Measurements from ENCODE around the gene CLEC4G.
A peak's percentile ranks its signal among the peaks of the same experiment; 100 is the strongest.

Gene CLEC4G

DNA sequence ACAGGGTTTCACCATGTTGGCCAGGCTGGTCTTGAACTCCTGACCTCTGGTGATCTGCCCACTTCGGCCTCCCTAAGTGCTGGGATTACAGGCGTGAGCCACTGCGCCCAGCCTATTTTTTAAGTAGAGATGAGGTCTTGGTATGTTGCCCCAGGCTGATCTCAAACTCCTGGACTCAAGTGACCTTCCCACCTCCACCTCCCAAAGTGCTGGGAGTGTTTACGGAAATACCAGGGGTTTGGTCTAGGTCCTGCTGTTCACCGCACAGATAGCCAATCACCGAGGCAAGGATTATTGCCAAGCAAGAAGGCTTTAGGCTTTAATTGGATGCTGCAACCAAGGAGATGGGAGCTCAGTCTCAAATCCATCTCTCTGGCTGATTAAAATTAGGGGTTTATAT lies 11.6 kb downstream of the CLEC4G start:
- DNase-seq = peak; percentile 13

DNA sequence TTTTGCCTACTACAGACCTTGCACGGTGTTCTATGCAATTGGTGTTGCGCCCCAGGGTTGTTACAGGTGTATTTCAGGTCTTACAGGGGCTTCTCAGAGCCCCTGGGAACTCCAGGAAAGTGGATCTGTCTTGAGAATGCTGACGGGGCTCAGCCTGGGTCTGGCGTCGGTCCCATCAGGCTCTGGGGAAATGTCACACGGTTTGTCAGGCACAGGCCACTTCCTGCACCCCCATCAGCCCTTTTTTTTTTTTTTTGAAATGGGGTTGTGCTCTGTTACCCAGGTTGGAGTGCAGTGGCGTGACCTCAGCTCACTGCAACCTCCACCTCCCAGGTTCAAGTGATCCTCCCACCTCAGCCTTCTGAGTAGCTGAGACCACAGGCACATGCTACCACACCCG lies 13.2 kb downstream of the CLEC4G start:
- DNase-seq = no peak

DNA sequence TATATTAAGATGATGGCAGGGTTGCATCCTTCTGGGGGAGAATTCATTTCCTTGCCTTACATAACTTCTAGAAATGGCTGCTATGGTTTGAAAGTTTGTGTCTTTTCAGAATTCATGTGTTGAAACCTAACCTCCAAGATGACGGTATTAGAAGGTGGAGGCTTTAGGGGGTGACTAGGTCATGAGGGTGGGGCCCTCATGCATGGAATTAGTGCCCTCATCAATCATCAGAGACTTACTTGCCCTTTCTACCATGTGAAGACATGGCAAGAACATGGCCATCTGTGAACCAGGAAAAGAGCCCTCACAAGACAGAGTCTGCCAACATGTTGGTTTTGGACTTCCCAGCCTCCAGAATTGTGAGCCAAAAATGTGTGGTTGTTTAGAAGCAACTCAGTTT lies 15.1 kb downstream of the CLEC4G start:
- DNase-seq = no peak

DNA sequence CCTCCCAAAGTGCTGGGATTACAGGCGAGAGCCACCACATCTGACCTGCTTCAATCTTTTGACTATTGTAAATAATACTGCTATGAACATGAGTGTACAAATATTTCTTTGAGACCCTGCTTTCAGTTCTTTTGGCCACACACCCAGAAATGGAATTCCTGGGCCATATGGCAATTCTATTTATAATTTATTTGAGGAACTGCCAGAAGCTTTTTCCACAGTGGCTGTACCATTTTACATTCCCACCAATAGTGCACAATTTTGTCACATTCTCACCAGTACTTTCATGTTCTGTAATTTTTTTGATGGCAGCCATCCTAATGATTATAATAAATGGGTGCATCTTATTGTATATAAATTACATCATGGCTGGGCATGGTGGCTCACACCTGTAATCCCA lies 16.2 kb downstream of the CLEC4G start:
- DNase-seq = no peak

DNA sequence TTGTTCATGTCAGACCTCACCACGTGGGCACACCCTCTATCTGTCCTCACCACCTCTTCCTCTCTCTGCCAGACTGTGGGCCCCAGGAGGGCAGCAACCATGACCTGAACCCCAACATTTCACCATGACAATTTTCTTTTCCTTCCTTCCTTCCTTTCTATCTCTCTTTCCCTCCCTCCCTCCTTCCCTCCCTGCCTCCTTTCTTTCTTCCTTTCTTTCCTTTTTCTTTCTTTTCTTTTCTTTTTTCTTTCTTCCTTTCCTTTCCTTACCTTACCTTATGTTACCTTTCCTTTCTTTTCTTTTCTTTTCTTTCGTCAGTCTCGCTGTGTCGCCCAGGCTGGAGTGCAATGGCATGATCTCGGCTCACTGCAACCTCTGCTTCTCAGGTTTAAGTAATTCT lies 21.3 kb downstream of the CLEC4G start:
- no peak for DNase-seq

DNA sequence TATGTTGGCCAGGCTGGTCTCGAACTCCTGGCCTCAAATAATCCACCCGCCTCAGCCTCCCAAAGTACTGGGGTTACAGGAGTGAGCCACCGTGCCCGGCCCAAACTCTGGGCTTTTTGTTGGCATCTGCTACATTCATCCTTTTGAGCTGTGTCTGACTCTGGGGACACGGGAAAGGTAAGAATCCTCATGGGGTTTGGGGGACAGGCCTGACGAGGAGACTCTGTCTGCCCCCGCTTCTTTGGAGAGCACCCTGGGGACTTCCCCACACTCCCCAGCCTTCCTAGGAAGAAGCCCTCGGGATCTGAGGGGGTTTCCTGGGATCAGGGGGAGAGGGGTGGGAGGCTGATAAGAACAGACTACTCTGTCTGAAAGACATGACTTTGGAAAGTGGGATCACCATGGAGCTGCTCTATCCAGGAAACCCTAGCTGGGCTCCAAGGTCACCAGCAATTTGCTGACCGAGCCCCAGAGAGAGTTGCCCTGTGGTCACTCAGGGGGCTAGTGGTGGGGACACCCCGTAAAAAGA lies 21.9 kb downstream of the CLEC4G start:
- DNase-seq = no peak

DNA sequence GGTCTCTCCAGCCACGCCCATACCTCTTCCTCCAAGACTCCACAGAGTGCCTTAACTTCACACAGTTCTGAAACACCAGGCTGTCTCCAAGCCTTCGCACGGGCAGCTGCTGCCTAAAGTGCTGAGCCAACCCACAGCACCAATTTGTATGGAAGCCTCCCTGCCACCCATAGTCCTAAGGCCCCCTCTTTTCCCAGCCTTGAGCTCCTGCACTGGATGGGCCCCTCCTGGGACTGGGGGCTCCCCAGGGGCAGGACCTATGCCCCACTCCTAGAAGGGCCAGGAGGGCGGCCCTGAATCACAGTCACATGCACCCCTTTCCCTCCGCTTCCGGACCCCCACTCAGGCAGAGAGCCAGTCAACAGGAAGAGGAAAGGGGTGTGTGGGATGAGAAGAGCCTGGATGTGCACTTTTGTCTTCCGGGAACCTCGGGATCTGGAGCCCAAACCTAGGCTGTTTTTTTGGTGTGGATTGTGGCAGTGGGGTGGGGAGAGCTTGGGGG lies 24.9 kb downstream of the CLEC4G start:
- DNase-seq = no peak

DNA sequence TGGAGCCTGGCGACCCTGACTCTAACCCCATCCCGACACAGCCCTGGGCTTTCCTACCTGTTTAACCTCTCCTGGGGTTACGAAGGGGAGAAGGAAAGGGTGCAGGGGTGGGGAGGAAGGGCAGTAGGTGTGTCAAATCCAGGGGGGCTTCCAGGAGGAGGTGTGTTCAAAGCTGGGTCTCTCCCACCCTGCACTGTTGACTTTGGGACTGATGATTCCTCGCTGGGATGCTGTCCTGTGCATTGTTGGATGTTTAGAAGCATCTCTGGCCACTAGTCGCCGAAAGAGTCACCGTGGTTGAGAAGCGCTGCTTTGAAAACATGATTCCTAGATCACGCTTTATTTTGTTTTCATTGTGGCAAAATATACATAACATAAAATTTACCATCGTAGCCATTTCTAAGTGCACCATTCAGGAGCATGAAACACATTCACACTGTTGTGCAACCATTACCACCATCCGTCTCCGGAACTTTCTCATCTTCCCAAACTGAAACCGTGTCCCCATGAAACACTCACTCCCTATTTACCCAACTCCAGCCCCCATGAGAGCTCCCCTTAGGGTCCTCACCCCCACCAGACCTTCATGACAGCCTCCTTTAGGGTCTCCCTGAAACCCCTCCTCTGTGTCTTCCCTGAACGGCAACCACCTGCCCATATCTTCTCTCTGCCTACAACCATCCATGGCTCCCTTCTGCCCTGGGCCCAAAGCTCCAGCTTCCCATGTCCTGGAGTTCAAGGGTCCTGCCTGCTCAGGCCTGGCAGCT lies 25.5 kb downstream of the CLEC4G start:
- no peak for DNase-seq

DNA sequence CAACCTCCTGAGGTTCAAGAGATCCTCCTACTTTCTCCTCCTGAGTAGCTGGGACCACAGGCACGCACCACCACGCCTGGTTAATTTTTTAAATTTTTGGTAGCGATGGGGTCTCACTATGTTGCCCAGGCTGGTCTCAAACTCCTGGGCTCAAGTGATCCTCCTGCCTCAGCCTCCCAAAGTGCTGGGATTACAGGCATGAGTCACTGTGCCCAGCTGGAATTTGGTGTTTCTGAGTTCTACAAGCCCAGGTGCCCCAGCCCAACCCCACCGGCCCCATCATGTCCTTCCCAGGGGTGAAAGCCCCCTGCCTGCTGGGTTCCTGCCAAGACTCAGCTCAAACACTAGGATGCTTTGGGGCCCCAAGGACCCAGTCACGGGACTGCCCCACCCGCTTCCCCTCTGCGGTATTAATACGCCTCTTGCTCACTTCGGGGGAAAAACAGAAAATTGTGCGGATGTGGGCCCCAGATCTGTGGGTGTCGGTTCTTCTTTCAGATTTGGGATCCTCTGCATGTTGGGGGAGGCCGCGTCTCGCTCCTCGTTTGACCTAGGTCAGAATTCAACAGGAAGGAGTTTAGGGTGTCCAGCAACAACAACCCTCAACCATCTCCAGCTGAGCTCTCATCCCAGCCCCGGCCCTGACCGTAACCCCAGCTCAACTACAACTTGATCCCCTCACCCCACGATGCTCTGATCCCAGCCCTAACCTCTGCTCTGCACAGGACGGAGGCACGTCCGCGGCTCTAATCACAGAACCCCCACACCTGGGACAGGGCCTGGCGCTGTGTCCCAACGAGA lies 26.3 kb downstream of the CLEC4G start:
- no peak for DNase-seq

DNA sequence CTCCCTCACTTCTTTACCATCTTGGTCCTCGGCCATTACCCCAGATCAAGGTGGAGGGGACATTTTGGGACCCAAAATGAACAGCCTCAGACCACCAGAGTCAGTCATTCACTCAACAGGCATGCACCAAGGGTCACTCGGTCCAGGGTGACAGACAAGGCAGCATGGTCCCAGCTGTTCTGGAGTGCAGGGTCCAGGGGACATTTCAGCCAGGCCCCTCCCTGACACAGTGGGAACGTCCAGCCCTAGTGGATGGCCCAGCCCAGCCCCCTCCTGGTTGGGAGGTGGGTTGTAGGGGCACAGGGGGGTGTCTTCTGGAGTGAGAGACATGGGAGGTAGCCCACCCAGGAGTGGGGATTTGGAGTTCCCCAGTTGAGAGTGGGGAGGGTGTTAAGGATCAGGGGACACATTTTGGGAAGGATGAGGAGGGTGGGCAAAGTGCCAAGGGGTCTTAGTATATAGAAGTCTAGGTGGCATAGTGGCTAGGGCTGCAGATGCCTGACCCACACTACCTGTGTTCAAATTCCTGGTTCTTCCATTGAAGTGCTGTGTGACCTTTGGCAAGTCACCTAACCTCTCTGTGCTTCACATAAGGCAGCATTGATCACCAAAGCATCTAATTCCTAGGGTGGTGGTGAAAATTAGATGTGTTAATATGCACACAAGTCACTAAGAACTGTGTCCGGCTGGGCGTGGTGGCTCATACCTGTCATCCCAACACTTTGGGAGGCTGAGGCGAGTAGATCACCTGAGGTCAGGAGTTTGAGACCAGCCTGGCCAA lies 27.4 kb downstream of the CLEC4G start:
- no peak for DNase-seq

DNA sequence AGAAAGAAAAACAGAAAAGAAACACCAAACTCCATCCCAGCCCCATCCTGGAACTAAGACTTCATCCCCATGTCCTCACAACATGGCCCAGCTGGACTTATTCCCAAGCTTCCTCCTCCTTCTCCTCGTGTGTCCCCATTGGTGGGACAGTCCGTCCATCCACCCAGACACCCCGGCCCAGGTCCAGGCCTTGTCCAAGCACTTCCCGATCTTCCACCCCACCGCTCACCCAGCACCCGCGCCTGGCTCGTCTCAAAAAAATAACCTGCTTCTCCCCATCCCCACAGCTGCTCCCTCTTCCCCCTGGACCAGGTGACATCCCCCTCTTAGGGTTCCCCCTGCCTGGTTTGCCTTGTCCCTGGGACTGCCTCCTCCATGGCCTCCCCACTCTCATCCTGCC lies 28.6 kb downstream of the CLEC4G start:
- DNase-seq = no peak

DNA sequence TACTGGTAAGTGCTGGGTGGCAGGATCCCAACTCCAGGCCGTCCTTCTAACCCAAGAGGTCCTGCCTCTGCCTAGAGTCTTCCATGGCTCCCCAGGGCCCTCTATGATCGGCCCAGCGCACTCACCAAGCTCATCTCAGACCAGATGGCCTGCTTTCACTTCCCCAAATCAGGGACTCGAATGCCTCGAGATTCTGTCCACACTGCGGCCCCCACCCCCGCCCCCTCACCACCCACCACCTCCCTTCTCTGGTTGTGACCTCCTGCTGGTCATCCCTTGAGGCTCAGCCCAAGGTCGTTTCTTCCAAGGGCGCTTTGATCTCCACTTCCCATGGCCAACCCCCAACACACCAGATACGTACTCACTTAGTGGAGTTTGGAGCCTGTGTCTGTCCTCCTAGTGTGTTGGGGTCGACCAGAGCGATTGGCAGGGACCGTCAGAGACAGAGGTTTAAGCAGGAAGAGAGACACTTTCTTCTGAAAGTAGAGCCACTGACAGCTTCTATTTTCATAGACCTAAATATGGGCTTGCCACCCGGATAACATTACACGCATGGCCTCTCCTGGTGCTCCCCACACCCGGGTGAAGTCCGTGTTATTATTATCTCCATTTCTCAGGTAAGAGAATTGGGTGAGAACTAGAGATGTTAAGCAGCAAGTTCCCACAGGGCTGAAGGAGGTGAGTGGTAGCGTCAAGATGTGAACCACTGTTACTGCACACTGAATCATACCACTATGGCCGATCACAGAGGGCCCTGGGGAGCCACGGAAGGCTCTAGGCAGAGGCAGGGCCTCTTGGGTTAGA lies 30.1 kb downstream of the CLEC4G start, which contains the start of gene FCER2:
FCER2 (minus strand) TSS at position 478 of the 804 bp plus-strand sequence. CDS start 2,371 bp downstream, outside the sequence.
- no peak for DNase-seq

DNA sequence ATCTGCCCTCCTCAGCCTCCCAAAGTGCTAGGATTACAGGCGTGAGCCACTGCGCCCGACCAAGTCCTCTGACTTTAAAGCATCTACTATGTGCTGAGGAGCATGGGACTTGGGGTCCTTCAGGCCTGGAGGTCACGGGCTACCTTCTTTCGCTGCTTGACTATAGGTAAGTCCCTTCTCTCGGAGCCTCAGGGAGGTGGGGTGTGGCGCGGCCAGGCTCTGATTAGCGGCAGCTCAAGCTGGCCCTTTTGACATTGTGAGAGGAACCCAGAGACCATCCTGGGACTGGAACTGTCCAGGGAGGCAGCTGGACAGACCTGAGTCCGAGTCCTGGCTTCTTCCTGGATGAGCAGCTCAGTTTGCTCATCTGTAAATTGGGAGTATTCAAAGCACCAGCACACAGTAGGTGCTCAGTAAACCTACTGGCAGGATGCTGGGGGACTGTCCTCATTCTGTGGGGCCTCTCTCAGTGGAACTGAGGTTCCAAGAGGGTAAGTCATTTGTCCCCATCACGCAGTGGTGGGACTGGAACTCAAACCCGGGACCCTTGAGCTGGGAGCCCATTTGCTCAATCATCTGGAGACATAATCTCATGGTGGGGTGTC lies 30.8 kb downstream of the CLEC4G start:
- no peak for DNase-seq

DNA sequence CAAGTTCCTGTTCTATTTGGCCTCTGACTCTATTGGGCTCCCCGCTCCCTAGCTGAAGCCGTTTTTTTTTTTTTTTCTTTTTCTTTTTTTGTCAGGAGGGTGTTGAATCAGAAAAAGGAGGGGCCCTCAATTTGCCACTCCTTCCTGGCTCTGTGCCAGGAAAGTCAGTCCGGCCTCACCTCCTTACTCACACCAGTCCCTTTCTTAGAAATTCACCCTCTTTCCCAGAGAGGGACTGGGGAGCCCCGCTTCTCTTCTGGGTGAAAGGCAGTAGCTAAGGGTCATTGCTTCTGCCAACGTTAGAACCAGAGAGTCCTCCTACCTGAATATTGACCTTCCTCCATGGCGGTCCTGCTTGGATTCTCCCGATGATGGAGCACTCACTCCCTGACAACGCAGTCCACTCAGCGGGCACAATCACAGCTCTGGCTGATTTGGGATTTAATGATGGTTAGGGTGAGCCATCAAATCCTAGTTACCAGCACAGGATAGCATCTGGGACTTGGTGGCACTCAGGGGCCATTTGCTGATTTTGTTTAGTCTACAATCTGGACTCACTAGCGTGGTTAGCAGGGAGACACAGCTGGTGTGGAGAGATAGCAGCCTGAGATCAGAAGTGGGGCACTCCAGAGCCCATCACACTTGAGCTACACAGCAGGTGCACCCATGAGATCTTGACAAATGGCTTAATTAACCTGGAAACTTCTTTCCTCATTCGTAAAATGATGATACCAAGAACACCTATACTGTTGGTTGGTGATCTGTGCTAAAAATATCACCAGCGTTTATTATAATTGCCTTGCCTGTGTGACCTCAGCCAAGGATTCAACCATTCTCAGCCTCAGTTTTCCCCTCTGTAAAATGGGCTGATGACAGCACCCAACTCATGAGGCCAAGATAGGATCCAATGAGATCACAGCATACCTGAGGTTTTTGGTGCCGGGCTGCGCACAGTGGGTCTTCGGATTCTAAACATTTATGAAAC lies 32.2 kb downstream of the CLEC4G start:
- no peak for DNase-seq

DNA sequence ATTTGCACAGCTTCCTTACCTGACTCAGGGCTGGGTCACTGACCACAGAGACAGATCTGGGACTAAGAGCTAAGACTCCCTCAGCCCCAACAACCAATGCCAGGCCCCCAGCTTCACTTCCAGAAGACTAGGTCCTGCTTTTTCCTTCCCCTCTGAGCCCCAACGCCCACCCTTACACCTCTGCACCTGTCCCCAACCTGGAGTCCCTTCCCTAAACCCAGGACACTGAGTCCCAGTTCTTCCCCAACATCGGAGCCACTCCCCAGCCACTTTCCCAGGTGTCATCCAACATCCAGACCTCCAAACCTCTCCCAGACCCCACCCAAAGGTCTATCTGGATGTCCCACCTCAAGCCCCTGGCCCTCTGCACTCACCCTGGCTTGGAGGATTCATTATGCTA lies 32.9 kb downstream of the CLEC4G start:
- no peak for DNase-seq

DNA sequence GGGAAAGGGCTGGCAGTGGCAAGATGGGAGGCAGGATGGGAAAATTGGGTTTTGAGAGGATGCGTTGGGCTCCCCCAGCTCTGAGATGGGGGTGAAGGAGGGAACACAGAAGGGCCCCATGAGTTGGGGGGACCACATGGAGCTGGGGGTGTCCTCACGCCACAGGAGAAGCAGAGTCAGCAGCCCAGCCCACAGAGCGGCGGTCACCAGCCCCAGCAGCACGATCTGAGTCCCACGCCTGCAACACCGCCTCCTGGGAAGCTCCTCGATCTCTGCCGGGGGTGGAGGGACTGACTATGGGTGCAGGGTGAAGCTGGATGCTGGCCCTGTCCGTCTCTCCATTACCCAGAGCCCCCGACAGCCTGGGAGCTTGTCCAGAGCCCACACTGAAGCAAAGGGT lies 33.3 kb downstream of the CLEC4G start:
- DNase-seq = no peak

DNA sequence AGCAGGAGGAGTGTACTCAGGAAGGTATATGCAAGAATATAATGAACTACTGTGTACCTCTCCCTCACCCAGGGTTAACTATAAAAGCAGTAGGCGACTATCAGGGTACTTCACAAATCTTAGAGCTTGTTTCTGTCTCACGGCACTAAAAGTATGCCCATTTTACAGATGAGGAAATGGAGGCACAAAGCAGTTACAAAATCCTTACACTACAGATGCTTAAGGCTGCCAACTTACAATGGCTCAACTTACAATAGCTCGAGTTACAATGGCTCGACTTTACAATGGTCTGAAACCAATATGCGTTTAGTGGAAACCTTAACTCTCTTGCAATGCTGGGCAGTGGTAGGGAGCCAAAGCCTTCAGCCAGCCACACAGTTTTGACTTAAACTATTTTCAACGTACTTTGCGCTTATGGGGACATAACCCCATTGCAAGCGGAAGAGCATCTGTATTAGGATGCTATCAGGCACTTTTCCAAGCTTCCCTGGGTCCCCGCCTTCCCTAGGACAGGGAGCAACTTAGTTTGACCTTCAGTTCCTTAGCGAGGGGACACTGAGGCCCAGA lies 34.1 kb downstream of the CLEC4G start:
- no peak for DNase-seq

DNA sequence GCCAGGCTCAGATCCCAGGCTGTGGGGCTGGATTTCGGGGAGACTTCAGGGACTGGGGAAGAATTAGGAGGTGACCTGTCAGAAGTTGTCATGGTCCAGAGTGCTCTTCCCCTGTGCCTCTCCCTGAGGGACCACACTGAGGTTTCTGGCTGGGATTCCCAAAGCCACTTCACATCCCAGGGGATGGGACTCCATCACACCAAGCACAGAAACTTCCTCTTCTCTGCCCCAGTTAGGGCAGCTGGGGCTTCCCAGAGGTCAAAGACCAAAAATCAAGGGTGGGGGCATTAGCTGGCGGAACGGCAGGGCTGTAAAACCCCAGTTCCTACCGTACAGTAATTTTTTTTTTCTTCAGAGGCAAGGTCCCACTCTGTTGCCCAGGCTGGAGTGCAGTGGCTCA lies 37.4 kb downstream of the CLEC4G start:
- no peak for DNase-seq

DNA sequence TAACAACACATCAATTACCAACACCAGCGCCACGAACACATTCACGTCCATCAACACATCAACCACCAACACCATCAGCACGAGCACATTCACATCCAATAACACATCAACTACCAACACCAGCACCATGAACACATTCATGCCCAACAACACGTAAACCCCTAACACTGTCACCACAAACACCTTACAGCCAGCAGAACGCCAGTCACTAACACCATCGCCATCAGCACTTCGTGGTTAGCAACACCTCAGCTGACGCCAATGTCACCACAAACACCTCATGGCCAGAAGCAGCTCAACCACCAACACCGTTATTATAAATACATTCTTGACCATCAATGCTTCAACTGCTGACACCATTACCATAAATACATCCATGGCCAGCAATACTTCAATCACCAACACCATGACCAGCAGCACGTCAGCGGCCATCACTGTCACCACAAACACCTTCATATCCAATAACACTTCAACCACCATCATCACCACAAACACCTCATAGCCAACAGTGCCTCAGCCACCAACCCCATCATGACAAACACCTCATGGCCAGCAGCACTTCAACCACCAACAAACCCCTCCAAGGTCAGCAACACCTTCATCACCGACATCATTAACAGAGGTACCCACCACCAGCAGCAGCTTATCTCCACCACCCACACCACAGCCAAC lies 39.4 kb downstream of the CLEC4G start:
- no peak for DNase-seq

DNA sequence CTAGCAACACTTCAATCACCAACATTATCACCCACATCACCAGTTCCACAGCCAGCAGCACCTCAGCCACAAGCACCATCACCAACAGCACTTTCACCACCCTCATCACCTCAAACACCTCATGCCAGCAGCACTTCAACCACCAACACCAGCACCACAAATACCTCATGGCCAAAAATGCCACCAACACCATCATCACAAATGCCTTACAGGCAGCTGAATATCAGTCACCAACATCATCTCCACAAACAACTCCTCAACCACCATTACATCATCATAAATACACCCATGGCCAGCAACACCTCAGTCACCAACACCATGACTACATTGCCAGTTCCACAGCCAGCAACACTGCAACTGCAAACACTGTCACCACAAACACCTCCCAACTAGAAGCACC lies 40.4 kb downstream of the CLEC4G start:
- DNase-seq = no peak
